Neuronal stem cell (in vitro differentiated cells): ENCODE data around the gene ERI2.
"Not testable (repeated sequence)": the region's sequence is repeated elsewhere in the genome, so short reads cannot be mapped to it uniquely, and the experiment has no call there.

Experiments used
- DNase-seq: peaks from one replicate; pipeline ENCODE4 v3.0.0-alpha.2; 2013; ENCODE audit warnings: low spot score
- H2AFZ ChIP-seq: one replicate; pipeline ENCODE4 v1.6.1; 2013; ENCODE audit warnings: mild to moderate bottlenecking, low read length, inconsistent platforms
- H2AK5ac ChIP-seq: 2 replicates; pipeline ENCODE4 v1.6.1; 2013; ENCODE audit warnings: low read depth, mild to moderate bottlenecking, inconsistent platforms, low read length, moderate library complexity, mixed read lengths
- H2BK120ac ChIP-seq: 2 replicates; pipeline ENCODE4 v1.6.1; 2013; ENCODE audit warnings: low read depth, mild to moderate bottlenecking, inconsistent platforms, low read length, moderate library complexity, mixed read lengths
- H2BK12ac ChIP-seq: one replicate; pipeline ENCODE4 v1.6.1; 2013; ENCODE audit warnings: low read length, inconsistent platforms
- H2BK15ac ChIP-seq: 2 replicates; pipeline ENCODE4 v1.6.1; 2013; ENCODE audit warnings: mild to moderate bottlenecking, low read length, inconsistent platforms, mixed read lengths
- H2BK5ac ChIP-seq: one replicate; pipeline ENCODE4 v1.6.1; 2013; ENCODE audit warnings: inconsistent platforms, mild to moderate bottlenecking, low read length, moderate library complexity
- H3K14ac ChIP-seq: one replicate; pipeline ENCODE4 v1.6.1; 2013; ENCODE audit warnings: low read length, inconsistent platforms
- H3K18ac ChIP-seq: 2 replicates; pipeline ENCODE4 v1.6.1; 2013; ENCODE audit warnings: low read length, inconsistent platforms
- H3K23ac ChIP-seq: 2 replicates; pipeline ENCODE4 v1.6.1; 2013; ENCODE audit warnings: low read depth, mild to moderate bottlenecking, mixed read lengths, low read length, inconsistent platforms; ENCODE audit not compliant: poor library complexity
- H3K27ac ChIP-seq: replicated peaks from 3 replicates; pipeline ENCODE4 v1.5.1; 2013; ENCODE audit warnings: low read length, inconsistent platforms
- H3K27me3 ChIP-seq, 3 experiments: 2 replicates each; pipeline ENCODE4 v1.6.1; 2013; ENCODE audit warnings: low read length in 3 of 3, mild to moderate bottlenecking in 2 of 3, inconsistent platforms in 1 of 3, low read depth in 1 of 3, mixed read lengths in 1 of 3, moderate library complexity in 1 of 3; ENCODE audit not compliant: control insufficient read depth in 3 of 3, insufficient read depth in 3 of 3
- H3K36me3 ChIP-seq, 2 donors: replicated peaks in 1 of 2; 2 replicates each; pipeline ENCODE4 v1.6.1; 2013; ENCODE audit warnings: low read length in 2 of 2; ENCODE audit not compliant: control insufficient read depth in 2 of 2, insufficient read depth in 2 of 2
- H3K4ac ChIP-seq: 2 replicates; pipeline ENCODE4 v1.6.1; 2013; ENCODE audit warnings: inconsistent platforms, mild to moderate bottlenecking, low read length, moderate library complexity
- H3K4me1 ChIP-seq, 2 donors: 1 replicate in 1 of 2; 2 replicates in 1 of 2; pipeline ENCODE4 v1.6.1; 2013; ENCODE audit warnings: low read length in 2 of 2, low read depth in 1 of 2; ENCODE audit not compliant: control insufficient read depth in 2 of 2, insufficient read depth in 1 of 2
- H3K4me2 ChIP-seq: one replicate; pipeline ENCODE4 v1.6.1; 2013; ENCODE audit warnings: mild to moderate bottlenecking, low read length, inconsistent platforms; ENCODE audit not compliant: insufficient read depth, poor library complexity, severe bottlenecking
- H3K4me3 ChIP-seq, 2 donors: 2 replicates each; pipeline ENCODE4 v1.5.1; 2013; ENCODE audit warnings: low read length in 2 of 2, mild to moderate bottlenecking in 2 of 2, inconsistent platforms in 1 of 2, moderate library complexity in 1 of 2
- H3K79me1 ChIP-seq: one replicate; pipeline ENCODE4 v1.6.1; 2013; ENCODE audit warnings: low read depth, mild to moderate bottlenecking, inconsistent platforms, low read length, moderate library complexity
- H3K9ac ChIP-seq: one replicate; pipeline ENCODE4 v1.6.1; 2013; ENCODE audit warnings: mild to moderate bottlenecking, low read depth, low read length, inconsistent platforms; ENCODE audit not compliant: poor library complexity
- H3K9me3 ChIP-seq, 2 donors: replicated peaks in 1 of 2; 2 replicates each; pipeline versions ENCODE3 to v1.6.1; 2013; ENCODE audit warnings: low read length in 2 of 2, mild to moderate bottlenecking in 2 of 2, inconsistent platforms in 1 of 2, low read depth in 1 of 2, mixed read lengths in 1 of 2, moderate library complexity in 1 of 2; ENCODE audit not compliant: control insufficient read depth in 2 of 2, insufficient read depth in 1 of 2
- H4K8ac ChIP-seq: one replicate; pipeline ENCODE4 v1.6.1; 2013; ENCODE audit warnings: low read depth, mild to moderate bottlenecking, inconsistent platforms, low read length, moderate library complexity
- H4K91ac ChIP-seq: one replicate; pipeline ENCODE4 v1.6.1; 2013; ENCODE audit warnings: low read length, low read depth, mild to moderate bottlenecking, inconsistent platforms; ENCODE audit not compliant: poor library complexity
- WGBS, 2 donors: extraction: QIAGEN DNeasy Blood & Tissue Kit; methylation state at CpG; one replicate each; pipeline ENCODE4 v1.1.7; 2013; ENCODE audit warnings: missing lambda C conversion rate in 2 of 2, mixed read lengths in 1 of 2; ENCODE audit not compliant: insufficient read length in 2 of 2, insufficient replicate concordance in 1 of 2; ENCODE audit errors: extremely low coverage in 2 of 2; 5-methylcytosine and 5-hydroxymethylcytosine counted together

The ERI2 gene

DNA sequence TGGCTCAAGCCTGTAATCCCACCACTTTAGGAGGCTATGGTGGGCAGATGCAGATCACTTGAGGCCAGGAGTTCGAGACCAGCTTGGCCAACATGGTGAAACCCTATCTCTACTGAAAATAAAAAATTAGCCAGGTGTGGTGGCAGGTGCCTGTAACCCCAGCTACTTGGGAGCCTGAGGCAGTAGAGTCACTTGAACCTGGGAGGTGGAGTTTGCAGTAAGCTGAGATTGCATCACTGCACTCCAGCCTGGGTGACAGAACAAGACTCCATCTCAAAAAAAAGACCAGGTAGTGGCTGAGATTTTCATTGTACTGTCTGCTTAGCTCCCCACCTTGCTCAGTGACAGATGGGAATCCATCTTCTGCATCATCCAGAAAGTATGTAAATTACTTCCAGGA lies 41.8 kb downstream of the ERI2 start:
- not testable (repeated sequence) for H3K4me3 ChIP-seq, DNase-seq, H3K18ac ChIP-seq, H2BK120ac ChIP-seq, H3K9ac ChIP-seq, H2BK15ac ChIP-seq, H4K8ac ChIP-seq, H3K79me1 ChIP-seq, H4K91ac ChIP-seq, H3K23ac ChIP-seq, H3K4ac ChIP-seq, H3K27ac ChIP-seq, H3K27me3 ChIP-seq, H2BK5ac ChIP-seq, H2AK5ac ChIP-seq, H2AFZ ChIP-seq, H3K4me1 ChIP-seq, H3K36me3 ChIP-seq, H3K14ac ChIP-seq, H3K4me2 ChIP-seq, H2BK12ac ChIP-seq
- WGBS, 2 donors: no CpG with 5 or more reads among the region's 1 CpG
- H3K9me3 ChIP-seq: peaks cover 1 to 13% of the 10 kb centered on the region in 2 donors

DNA sequence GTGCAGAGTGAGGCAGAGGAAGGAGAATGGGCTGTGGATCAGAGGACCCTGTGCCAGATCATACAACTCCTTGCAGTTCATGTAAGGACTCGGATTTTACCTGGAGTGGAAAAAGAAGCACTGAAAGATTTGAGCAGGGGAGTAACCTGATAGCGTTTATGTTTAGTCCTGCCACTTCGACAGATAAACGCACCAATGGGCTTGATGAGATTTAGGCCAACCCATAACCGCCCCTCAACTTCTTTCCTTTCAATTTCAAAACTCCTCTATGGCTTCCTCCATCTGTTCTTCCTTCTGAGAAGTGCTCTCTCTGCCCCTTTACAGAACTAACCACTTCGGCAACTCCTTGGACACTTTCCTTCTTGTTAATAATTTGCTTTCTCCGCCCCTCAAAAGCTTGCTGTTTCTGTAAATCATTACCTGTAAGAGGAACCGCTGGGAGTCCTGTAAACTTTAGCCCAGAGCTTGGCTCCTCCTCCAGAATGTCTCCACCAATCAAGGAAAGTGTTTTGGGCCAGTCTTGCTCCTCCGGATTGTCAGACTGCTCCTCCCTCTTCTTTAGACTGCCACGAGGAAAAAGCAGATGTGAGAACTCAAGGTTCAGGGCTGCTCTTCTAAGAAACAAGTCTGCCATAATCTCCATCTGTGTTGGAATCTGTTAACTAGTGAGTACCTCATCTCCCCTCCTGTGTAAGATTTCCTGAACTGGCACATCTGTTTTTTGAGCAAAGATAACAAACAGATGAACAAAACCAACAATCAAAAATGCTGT lies 42.6 kb downstream of the ERI2 start, which contains the start of gene ACSM3:
TSS of gene ACSM3 (plus strand) at position 554 of the 772 bp plus-strand sequence. CDS start 6,021 bp downstream, outside the sequence.
- Histone ChIP-seq H3K27me3 (no peaks in the 10 kb centered on the region), H3K27ac (no peak within 1 kb of the TSS)
- no CpG with 5 or more reads among the region's 10 CpGs for WGBS, 2 donors

DNA sequence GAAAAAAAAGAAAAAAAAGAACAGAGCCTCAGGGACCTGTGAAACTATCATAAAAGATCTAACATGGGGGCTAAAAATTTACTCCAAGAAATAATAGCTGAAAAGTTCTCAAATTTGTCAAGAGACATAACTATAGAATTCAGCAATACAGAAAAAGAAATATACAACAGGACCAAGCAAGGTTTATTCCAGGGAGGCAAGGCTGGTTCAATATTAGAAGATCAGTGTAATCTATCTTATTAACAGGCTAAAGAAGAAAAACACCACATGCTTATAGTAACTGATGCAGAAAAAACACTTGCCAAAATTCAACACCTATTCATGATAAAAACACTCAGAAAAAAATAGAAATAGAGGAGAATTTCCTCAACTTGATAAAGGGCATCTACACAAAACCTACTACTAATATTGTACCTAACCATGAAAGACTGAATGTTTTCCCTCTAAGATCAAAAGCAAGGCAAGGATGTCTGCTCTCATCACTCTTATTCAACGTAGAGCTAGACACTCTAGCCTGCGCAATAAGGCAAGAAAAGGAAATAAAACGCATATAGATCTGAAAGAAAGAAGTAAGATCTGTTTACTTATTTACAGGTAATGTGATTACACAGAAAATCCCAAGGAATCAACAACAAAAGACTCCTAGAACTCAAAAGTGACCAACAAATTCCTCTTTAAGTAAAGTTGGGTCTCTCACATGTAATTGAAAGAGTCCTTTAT lies 43.7 kb downstream of the ERI2 start:
- no peak overlapping the region for H2BK15ac ChIP-seq
- no peak overlapping the region for H2BK5ac ChIP-seq
- H3K4me2 ChIP-seq: no peak overlapping the region
- H3K27ac ChIP-seq: no peak overlapping the region
- H3K79me1 ChIP-seq: peaks cover 2% of the 10 kb centered on the region
- H3K9me3 ChIP-seq: peaks cover 1 to 13% of the 10 kb centered on the region in 2 donors
- H2BK12ac ChIP-seq: no peak overlapping the region
- DNase-seq: no peak
- H2AK5ac ChIP-seq: no peak overlapping the region
- H2BK120ac ChIP-seq: no peak overlapping the region
- no peaks in the 10 kb centered on the region for H3K36me3 ChIP-seq
- WGBS, 2 donors: no CpG with 5 or more reads among the region's 3 CpGs
- no peak overlapping the region for H3K23ac ChIP-seq
- H3K4ac ChIP-seq: no peak overlapping the region
- H4K91ac ChIP-seq: no peak overlapping the region
- no peak overlapping the region for H3K9ac ChIP-seq
- no peaks in the 10 kb centered on the region for H3K27me3 ChIP-seq
- no peak overlapping the region for H4K8ac ChIP-seq
- no peak overlapping the region for H2AFZ ChIP-seq
- no peak overlapping the region for H3K4me3 ChIP-seq
- peaks cover 0 to 1% of the 10 kb centered on the region in 2 donors for H3K4me1 ChIP-seq
- no peak overlapping the region for H3K18ac ChIP-seq
- no peak overlapping the region for H3K14ac ChIP-seq

More for the DNA sequence above, 42.6 kb downstream of the ERI2 start, which contains the start of gene ACSM3:
- no peak within 1 kb of the TSS for H3K14ac ChIP-seq
- H2BK120ac ChIP-seq: no peak within 1 kb of the TSS
- no peak within 1 kb of the TSS for H2BK5ac ChIP-seq
- H2AFZ ChIP-seq: peak within 1 kb of the TSS; percentile 91
- H3K23ac ChIP-seq: no peak within 1 kb of the TSS
- peaks cover 2% of the 10 kb centered on the region for H3K79me1 ChIP-seq
- no peaks in the 10 kb centered on the region for H3K36me3 ChIP-seq
- DNase-seq: peak; percentile 5
- H2AK5ac ChIP-seq: no peak within 1 kb of the TSS
- H4K8ac ChIP-seq: no peak within 1 kb of the TSS
- H3K9me3 ChIP-seq: peaks cover 1 to 13% of the 10 kb centered on the region in 2 donors
- no peak within 1 kb of the TSS for H2BK15ac ChIP-seq
- H3K4me3 ChIP-seq: peak within 1 kb of the TSS in 1 of 2 donors; percentile 25
- no peak within 1 kb of the TSS for H2BK12ac ChIP-seq
- no peak within 1 kb of the TSS for H3K9ac ChIP-seq
- H3K4ac ChIP-seq: no peak within 1 kb of the TSS
- peaks cover 0 to 1% of the 10 kb centered on the region in 2 donors for H3K4me1 ChIP-seq
- no peak within 1 kb of the TSS for H4K91ac ChIP-seq
- no peak within 1 kb of the TSS for H3K18ac ChIP-seq
- H3K4me2 ChIP-seq: no peak within 1 kb of the TSS

DNA sequence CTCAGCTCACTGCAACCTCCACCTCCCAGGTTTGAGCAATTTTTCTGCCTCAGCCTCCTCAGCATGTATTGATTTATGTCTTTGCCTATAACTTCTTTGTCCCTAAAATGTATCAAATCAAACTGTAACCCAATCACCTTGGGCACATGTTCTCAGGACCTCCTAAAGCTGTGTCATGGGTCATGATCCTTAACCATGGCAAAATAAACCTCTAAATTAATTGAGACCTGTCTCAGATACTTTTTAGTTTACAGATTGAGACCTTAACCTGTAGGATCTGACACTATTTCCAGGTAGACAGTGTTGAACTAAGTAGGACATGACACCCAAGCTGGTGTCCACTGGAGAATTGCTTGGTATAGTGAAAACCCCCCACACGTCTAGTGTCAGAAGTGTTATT lies 45.1 kb downstream of the ERI2 start:
- no peak overlapping the region for H4K91ac ChIP-seq
- no peak overlapping the region for H3K23ac ChIP-seq
- H3K18ac ChIP-seq: no peak overlapping the region
- no peak overlapping the region for H2BK5ac ChIP-seq
- no peak overlapping the region for H2AK5ac ChIP-seq
- no peak overlapping the region for H3K9ac ChIP-seq
- no peak overlapping the region for H3K14ac ChIP-seq
- no peak overlapping the region for H2BK15ac ChIP-seq
- H3K79me1 ChIP-seq: peaks cover 2% of the 10 kb centered on the region
- no peak overlapping the region for H3K4me3 ChIP-seq
- H4K8ac ChIP-seq: no peak overlapping the region
- no peak overlapping the region for H3K4ac ChIP-seq
- DNase-seq: no peak
- no peak overlapping the region for H2BK120ac ChIP-seq
- H3K36me3 ChIP-seq: no peaks in the 10 kb centered on the region
- peaks cover 0 to 1% of the 10 kb centered on the region in 2 donors for H3K4me1 ChIP-seq
- H3K9me3 ChIP-seq: peaks cover 1 to 13% of the 10 kb centered on the region in 2 donors
- H2AFZ ChIP-seq: no peak overlapping the region
- no CpG with 5 or more reads among the region's 1 CpG for WGBS, 2 donors
- H3K27me3 ChIP-seq: no peaks in the 10 kb centered on the region
- no peak overlapping the region for H3K4me2 ChIP-seq
- no peak overlapping the region for H3K27ac ChIP-seq
- H2BK12ac ChIP-seq: no peak overlapping the region
